Body of pancreas (tissue), 4 donors: ENCODE results near the gene CHST3. TPM values are rescaled to one million over a fixed set of nuclear protein-coding genes. Genes with fewer than 3 reads are reported as not detected.

ENCODE experiments used
- ATAC-seq: fragments of 150-250 bp; one replicate; pipeline ENCODE4 v1.9.1; 2016
- DNase-seq, 4 donors: peaks; one replicate each; pipeline ENCODE4 v3.0.0-alpha.2; 2019
- H3K27ac ChIP-seq, 4 donors: fragments of 200-600 bp; sonication (generic); 1 replicate in 3 of 4; 2 replicates in 1 of 4; pipeline versions ENCODE4 v1.5.1 to v1.6.1; 2016 to 2019; ENCODE audit warnings: mild to moderate bottlenecking in 1 of 4, mixed read lengths in 1 of 4, moderate library complexity in 1 of 4
- H3K27me3 ChIP-seq, 2 donors: fragments of 200-600 bp; sonication (generic); one replicate each; pipeline ENCODE4 v1.6.0; 2016; ENCODE audit warnings: mild to moderate bottlenecking in 1 of 2
- H3K36me3 ChIP-seq, 2 donors: fragments of 200-600 bp; sonication (generic); replicated peaks in 1 of 2; 2 replicates each; pipeline ENCODE4 v1.5.1; 2016; ENCODE audit warnings: low read depth in 2 of 2; ENCODE audit not compliant: insufficient read depth in 1 of 2
- H3K4me1 ChIP-seq: fragments of 200-600 bp; sonication (generic); one replicate; pipeline ENCODE4 v1.6.0; 2016
- H3K4me3 ChIP-seq, 2 donors: fragments of 200-600 bp; sonication (generic); 1 replicate in 1 of 2; 2 replicates in 1 of 2; pipeline ENCODE4 v1.5.1; 2016 to 2019
- H3K9me3 ChIP-seq, 3 donors: fragments of 200-600 bp; sonication (generic); 1 replicate in 2 of 3; 2 replicates in 1 of 3; pipeline ENCODE4 v1.5.1; 2016
- POLR2A ChIP-seq, 3 donors: fragments of 450-650 bp; IDR thresholded peaks; one replicate each; pipeline ENCODE4 v1.6.1; 2016; ENCODE audit warnings: antibody characterized with exemption in 3 of 3, mild to moderate bottlenecking in 2 of 3
- WGBS, 2 donors: methylation state at CpG; one replicate each; pipeline ENCODE4 v1.1.5; 2017; 5-methylcytosine and 5-hydroxymethylcytosine counted together
- intact Hi-C: fragments of 100-400 bp; cut with DNase I; formaldehyde crosslinking; loops from one replicate; pipeline ENCODE4 v1.15.1; 2023
- total RNA-seq, 2 donors: library from RNA; depleted of rRNA; stranded (reverse); fragments of >200 nt; gene quantifications; one replicate each; pipeline ENCODE4 v1.1.0, GENCODE V29; 2016
- TF ChIP-seq, protein P1 (sequence below), 7 experiments: fragments of 450-650 bp in 4 of 7; fragments of 200-600 bp in 3 of 7; sonication (generic) in 3 of 7; IDR thresholded peaks; one replicate each; pipeline ENCODE4 v1.5.1; 2016 to 2019; ENCODE audit warnings: antibody characterized with exemption in 7 of 7

The CHST3 gene
- total RNA-seq, 2 donors from 2014 or later, result 8.6 to 19.4 TPM

DNA sequence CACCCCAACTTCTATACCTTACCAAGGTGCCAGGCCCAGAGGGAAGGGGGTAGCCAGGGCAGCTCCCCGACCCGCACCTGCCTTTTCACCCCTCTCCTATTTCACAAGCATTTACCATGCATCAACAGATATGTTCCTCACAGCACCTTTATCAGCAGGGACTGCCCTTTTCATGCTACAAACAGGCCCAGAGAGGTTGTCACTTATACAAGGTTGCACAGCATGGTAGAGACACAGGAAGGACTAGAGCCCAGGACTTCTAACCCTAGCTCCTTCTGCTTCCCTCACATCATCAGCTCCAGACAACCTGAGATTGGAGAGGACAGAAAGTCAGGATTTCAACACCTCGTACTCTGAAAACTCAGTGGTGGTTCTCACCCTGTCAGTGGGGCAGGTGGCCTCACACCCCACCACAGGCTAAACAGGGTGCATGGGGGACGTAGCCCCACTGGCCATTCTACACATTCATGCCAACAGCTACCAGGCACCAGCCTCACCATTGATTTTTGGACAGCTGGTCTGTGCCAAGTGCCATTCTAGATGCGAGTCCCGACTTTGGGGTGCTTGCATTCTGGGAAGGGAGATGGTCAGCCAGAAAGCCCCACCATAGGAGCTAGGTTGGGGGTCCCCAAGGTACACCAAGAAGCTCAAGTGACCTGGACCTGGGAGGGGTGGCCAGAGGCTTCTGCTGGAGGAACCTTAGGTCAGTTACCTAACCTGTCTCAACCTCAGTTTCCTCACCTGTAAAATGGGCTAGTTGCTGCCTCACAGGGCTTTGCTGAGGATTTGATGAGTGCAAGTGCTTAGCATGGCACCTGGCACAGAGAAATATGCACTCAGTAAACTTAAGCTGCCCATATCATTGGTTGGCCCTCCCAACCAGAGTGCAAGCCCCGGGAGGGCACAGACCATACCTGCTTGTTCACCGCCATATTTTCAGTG, 38.4 kb downstream of the CHST3 start:
- intact Hi-C loops, result no loop called here
- TF ChIP-seq POLR2A (IDR thresholded peaks at IDR 0.05), result no peak
- TF ChIP-seq, protein P1, sequence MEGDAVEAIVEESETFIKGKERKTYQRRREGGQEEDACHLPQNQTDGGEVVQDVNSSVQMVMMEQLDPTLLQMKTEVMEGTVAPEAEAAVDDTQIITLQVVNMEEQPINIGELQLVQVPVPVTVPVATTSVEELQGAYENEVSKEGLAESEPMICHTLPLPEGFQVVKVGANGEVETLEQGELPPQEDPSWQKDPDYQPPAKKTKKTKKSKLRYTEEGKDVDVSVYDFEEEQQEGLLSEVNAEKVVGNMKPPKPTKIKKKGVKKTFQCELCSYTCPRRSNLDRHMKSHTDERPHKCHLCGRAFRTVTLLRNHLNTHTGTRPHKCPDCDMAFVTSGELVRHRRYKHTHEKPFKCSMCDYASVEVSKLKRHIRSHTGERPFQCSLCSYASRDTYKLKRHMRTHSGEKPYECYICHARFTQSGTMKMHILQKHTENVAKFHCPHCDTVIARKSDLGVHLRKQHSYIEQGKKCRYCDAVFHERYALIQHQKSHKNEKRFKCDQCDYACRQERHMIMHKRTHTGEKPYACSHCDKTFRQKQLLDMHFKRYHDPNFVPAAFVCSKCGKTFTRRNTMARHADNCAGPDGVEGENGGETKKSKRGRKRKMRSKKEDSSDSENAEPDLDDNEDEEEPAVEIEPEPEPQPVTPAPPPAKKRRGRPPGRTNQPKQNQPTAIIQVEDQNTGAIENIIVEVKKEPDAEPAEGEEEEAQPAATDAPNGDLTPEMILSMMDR (IDR thresholded peaks at IDR 0.05), result no peak
- H3K36me3 ChIP-seq, result no peaks in the 10 kb centered on the region
- peaks cover 36% of the 10 kb centered on the region for H3K4me1 ChIP-seq
- no peaks in the 10 kb centered on the region for H3K9me3 ChIP-seq
- no peak overlapping the region for H3K4me3 ChIP-seq
- ATAC-seq (no peak), DNase-seq (no peak)
- H3K27ac ChIP-seq, result no peak overlapping the region
- H3K27me3 ChIP-seq, result no peaks in the 10 kb centered on the region
- WGBS, 2 donors, result 69 to 76% methylated on average over 6 to 8 of the region's 8 CpGs

DNA sequence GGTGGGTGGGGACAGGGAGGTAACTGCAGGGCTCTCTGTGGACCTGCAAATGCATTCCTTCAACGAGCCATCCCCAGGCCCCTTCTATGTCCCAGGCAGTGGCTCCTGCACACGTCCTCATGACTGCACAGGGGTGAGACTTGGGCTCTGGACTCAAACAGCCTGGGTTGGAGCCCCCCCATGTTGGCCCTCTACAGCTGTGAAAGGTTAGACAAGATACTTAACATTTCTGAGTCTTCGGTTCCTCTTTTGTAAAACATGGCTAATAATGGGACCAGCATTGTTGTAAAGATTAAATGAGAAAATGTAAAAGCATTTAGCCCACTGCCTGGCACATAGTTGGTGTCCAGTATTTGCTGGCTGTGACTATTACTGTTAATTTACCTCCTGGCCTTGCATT, 41.8 kb downstream of the CHST3 start:
- no peaks in the 10 kb centered on the region for H3K9me3 ChIP-seq
- no peak overlapping the region for H3K27ac ChIP-seq
- WGBS, 2 donors, result 61 to 69% methylated on average over 3 of the region's 3 CpGs
- H3K4me3 ChIP-seq, result no peak overlapping the region
- TF ChIP-seq, protein P1 (IDR thresholded peaks at IDR 0.05), result no peak
- no peak for TF ChIP-seq POLR2A (IDR thresholded peaks at IDR 0.05)
- intact Hi-C loops, result no loop called here
- H3K27me3 ChIP-seq, result no peaks in the 10 kb centered on the region
- no peaks in the 10 kb centered on the region for H3K36me3 ChIP-seq
- ATAC-seq (no peak), DNase-seq (no peak)
- peaks cover 10% of the 10 kb centered on the region for H3K4me1 ChIP-seq

DNA sequence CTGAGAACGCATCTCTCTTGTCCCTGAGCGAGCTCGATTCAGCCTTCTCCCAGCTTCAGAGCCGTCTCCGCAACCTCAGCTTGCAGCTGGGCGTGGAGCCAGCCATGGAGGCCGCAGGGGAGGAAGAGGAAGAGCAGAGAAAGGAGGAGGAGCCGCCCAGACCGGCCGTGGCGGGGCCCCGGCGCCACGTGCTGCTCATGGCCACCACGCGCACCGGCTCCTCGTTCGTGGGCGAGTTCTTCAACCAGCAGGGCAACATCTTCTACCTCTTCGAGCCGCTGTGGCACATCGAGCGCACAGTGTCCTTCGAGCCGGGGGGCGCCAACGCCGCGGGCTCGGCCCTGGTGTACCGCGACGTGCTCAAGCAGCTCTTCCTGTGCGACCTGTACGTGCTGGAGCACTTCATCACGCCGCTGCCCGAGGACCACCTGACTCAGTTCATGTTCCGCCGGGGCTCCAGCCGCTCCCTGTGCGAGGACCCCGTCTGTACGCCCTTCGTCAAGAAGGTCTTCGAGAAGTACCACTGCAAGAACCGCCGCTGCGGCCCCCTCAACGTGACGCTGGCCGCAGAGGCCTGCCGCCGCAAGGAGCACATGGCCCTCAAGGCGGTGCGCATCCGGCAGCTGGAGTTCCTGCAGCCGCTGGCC, 43.2 kb downstream of the CHST3 start:
- TF ChIP-seq, protein P1 (IDR thresholded peaks at IDR 0.05), result no peak
- no peak for TF ChIP-seq POLR2A (IDR thresholded peaks at IDR 0.05)
- no peak for DNase-seq
- whole genome bisulfite sequencing, 2 donors, result 87 to 89% methylated on average over 40 to 55 of the region's 59 CpGs
- no peak overlapping the region for H3K4me3 ChIP-seq
- intact Hi-C loops, result no loop called here
- no peaks in the 10 kb centered on the region for H3K9me3 ChIP-seq
- H3K4me1 ChIP-seq, result peaks cover 7% of the 10 kb centered on the region
- H3K27me3 ChIP-seq, result no peaks in the 10 kb centered on the region
- no peak for ATAC-seq
- H3K36me3 ChIP-seq, result no peaks in the 10 kb centered on the region
- H3K27ac ChIP-seq, result no peak overlapping the region

DNA sequence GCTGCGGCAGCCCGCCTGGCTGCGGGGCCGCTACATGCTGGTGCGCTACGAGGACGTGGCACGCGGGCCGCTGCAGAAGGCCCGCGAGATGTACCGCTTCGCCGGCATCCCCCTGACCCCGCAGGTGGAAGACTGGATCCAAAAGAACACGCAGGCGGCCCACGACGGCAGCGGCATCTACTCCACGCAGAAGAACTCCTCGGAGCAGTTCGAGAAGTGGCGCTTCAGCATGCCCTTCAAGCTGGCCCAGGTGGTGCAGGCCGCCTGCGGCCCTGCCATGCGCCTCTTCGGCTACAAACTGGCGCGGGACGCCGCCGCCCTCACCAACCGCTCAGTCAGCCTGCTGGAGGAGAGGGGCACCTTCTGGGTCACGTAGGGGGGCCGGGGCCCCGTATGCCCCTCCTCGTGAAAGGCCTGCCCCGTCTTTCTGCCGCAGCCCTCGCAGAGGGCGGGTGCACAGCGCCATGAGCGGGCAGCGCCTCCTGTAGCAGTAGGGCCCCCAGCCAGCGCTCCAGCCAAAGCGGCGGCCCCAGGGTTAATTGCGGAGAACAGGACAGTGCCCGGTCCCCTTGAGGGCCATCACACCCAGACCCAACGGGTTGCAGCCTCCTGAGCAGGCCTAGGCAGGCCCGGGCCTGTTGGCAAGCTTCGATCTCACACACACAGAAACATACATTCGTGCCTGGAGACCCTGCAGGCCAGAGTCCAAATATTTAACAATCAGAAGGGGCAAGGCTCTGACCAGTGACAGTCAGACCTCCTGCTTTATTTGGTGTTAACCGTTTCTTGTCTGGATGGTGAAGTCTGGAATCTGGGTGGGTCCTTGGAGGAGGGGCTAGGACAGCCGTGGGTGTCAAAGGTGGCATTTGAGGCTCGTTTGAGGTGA, 44.1 kb downstream of the CHST3 start:
- H3K27ac ChIP-seq, result peak overlapping the region in 1 of 4 donors; percentile 27
- no peak for DNase-seq

More for the DNA sequence above, 44.1 kb downstream of the CHST3 start:
- TF ChIP-seq, protein P1 (IDR thresholded peaks at IDR 0.05), result no peak
- no peak for TF ChIP-seq POLR2A (IDR thresholded peaks at IDR 0.05)
- ATAC-seq, result no peak
- H3K36me3 ChIP-seq, result no peaks in the 10 kb centered on the region
- 75 to 80% methylated on average over 24 to 36 of the region's 58 CpGs for WGBS, 2 donors
- H3K4me3 ChIP-seq, result no peak overlapping the region
- no peaks in the 10 kb centered on the region for H3K27me3 ChIP-seq
- peaks cover 7% of the 10 kb centered on the region for H3K4me1 ChIP-seq
- no peaks in the 10 kb centered on the region for H3K9me3 ChIP-seq
- intact Hi-C loops, result no loop called here
